NCI-H2227 (cell line): ENCODE measurements around the gene CCDC17.
A peak's percentile ranks its signal among the peaks of the same experiment; 100 is the strongest.

ENCODE experiments used
- DNase-seq: peaks from one replicate; lab custom pipeline; 2025; ENCODE audit not compliant: unreplicated experiment; lab: John Stamatoyannopoulos, UW

Gene CCDC17

DNA sequence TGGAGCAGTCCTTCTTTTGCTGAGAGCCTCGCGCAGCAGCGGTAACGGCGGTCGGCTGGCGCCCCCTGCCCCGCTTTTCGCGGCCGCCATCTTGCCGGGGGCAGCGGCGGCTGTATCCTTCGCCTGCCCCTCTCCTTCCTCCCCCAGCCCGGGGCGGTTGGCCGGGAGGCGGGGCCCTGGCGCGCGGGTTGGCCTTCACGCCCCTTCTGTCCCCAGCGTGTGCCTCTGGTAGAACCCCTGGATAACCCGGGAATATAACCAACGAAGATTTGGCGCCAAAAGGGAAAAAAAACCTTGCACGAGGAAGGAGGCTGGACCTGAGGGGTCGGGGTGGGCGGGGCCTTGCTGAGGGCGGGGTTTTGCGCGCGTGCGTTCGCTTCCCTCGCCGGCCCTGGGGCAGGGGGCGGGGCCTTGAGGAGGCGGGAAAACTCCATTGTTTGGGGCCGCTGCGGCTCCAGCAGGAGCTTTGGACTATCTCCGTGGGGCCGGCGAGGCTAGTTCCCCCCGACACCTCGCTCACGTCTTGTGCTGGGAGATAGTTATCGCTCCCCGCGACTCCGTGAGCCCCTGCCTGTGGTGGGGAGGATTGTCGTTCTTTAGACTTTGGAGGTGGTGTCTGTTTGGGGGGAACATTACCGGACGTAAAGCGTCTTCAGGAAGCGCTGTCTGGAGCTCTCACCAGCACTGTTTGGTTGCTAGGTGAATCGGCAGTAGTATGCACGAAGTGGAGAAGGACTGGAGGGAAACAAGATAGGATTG lies 39.3 kb downstream of the CCDC17 start:
- DNase-seq = peak; percentile 96

- peak; percentile 89 for DNase-seq
These were observed 40.0 kb downstream of the CCDC17 start, which contains the start of gene NASP for GRCh38 chr1:45583666-45584350. Gene NASP (plus strand): TSS chr1:45584041. CDS start chr1:45584147, 106 bp downstream.

GRCh38 chr1:45583264-45583665 lies 40.6 kb downstream of the CCDC17 start:
- DNase-seq = peak; percentile 97

- DNase-seq = no peak
These were observed 49.7 kb downstream of the CCDC17 start for GRCh38 chr1:45574105-45574626.

- no peak for DNase-seq
These were observed 50.5 kb downstream of the CCDC17 start for GRCh38 chr1:45573231-45573804.

GRCh38 chr1:45570631-45571030 lies 53.2 kb downstream of the CCDC17 start:
- no peak for DNase-seq
